Measurements from ENCODE around the gene BOD1L2.

DNA sequence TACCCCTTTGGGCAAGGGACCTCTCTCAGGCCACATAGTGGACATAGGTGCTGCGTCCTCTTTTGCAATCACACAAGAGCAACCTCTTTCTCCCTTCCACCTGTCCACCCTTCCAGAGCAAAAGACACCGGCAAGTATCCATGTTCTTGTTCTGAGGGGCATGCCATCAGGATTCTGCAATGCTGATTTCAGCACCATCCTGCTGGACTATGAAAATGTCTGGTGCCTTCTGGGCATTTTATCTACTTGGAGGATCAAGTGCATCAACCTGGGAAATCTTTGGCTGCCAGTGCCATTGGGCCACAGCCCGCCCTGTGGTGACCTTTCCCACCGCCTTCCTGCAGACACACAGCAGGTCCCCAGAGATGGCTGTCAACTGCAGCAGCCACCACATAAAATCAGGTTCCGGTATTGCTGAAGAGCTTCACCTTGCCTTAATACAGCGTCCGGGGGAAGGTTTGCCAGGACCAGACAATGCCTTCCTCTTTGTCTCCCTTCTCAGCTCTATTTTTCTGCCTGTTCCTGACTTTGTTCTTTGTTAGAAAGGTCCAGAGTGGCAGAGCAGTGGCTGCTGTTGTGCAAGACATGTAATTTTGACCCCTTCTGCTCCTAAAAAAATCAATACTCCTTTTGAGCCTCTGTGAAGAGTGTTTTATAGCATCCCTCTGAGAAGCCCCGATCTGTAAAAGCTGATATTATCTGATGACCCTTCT is 18.5 kb upstream of the BOD1L2 start:
- TF ChIP-seq POLR2A (IDR thresholded peaks at IDR 0.05; ENCODE audit: borderline replicate concordance, extremely low read depth, insufficient read depth, insufficient read length) = no peak
- no peak for TF ChIP-seq POLR2AphosphoS5 (IDR thresholded peaks at IDR 0.05; ENCODE audit: low read depth, low read length)
- no peak for TF ChIP-seq ATF3 (IDR thresholded peaks at IDR 0.05)
- TF ChIP-seq CTCF (IDR thresholded peaks at IDR 0.05 in 2 of 3, conservative IDR thresholded peaks at IDR 0.05 in 1 of 3; ENCODE audit: borderline replicate concordance in 1 of 3, insufficient read depth in 1 of 3, low read depth in 2 of 3, low read length in 2 of 3) = no peak
- TF ChIP-seq RAD21 (IDR thresholded peaks at IDR 0.05; ENCODE audit: low read depth) = no peak
- no peak for TF ChIP-seq CEBPB (IDR thresholded peaks at IDR 0.05; ENCODE audit: low read depth)
- no peak for TF ChIP-seq EGR1 (IDR thresholded peaks at IDR 0.05; ENCODE audit: low read depth)
- TF ChIP-seq, protein P1, sequence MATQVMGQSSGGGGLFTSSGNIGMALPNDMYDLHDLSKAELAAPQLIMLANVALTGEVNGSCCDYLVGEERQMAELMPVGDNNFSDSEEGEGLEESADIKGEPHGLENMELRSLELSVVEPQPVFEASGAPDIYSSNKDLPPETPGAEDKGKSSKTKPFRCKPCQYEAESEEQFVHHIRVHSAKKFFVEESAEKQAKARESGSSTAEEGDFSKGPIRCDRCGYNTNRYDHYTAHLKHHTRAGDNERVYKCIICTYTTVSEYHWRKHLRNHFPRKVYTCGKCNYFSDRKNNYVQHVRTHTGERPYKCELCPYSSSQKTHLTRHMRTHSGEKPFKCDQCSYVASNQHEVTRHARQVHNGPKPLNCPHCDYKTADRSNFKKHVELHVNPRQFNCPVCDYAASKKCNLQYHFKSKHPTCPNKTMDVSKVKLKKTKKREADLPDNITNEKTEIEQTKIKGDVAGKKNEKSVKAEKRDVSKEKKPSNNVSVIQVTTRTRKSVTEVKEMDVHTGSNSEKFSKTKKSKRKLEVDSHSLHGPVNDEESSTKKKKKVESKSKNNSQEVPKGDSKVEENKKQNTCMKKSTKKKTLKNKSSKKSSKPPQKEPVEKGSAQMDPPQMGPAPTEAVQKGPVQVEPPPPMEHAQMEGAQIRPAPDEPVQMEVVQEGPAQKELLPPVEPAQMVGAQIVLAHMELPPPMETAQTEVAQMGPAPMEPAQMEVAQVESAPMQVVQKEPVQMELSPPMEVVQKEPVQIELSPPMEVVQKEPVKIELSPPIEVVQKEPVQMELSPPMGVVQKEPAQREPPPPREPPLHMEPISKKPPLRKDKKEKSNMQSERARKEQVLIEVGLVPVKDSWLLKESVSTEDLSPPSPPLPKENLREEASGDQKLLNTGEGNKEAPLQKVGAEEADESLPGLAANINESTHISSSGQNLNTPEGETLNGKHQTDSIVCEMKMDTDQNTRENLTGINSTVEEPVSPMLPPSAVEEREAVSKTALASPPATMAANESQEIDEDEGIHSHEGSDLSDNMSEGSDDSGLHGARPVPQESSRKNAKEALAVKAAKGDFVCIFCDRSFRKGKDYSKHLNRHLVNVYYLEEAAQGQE (IDR thresholded peaks at IDR 0.05; ENCODE audit: low read depth) = peak; percentile 30; the same call in 1 of the 2 replicates
- no peak for TF ChIP-seq ZNF274 (IDR thresholded peaks at IDR 0.05; ENCODE audit: low read depth, low read length)
- no peak for TF ChIP-seq CBX3 (IDR thresholded peaks at IDR 0.05; ENCODE audit: low read depth)

Data from HCT116 (cell line).